Measurements from ENCODE around the gene TEKT3. TPM values are rescaled to one million over a fixed set of nuclear protein-coding genes. Genes with fewer than 3 reads are reported as not detected.
A peak's percentile ranks its signal among the peaks of the same experiment; 100 is the strongest.

Gene TEKT3
- total RNA-seq, 6 donors from 2014 or later: 0.64 to 4.1 (median 1.8) TPM; not detected in 1

- WGBS, 2 donors: 85 to 92% methylated on average over 6 of the region's 6 CpGs
- H3K4me3 ChIP-seq: no peak overlapping the region
Observed at GRCh38 chr17:15271741-15272140, 69.7 kb downstream of the TEKT3 start.

GRCh38 chr17:15270628-15271381 is 70.6 kb downstream of the TEKT3 start:
- ATAC-seq (ENCODE audit: low FRiP score in 2 of 2) (no peak), DNase-seq (no peak)
- no peaks in the 10 kb centered on the region for H3K9me3 ChIP-seq
- TF ChIP-seq POLR2A (IDR thresholded peaks at IDR 0.05) (no peak), EP300 (IDR thresholded peaks at IDR 0.05) (no peak), CTCF (IDR thresholded peaks at IDR 0.05) (no peak), POLR2AphosphoS5 (IDR thresholded peaks at IDR 0.05) (no peak)
- 91 to 92% methylated on average over 9 of the region's 9 CpGs for WGBS, 2 donors
- H3K27me3 ChIP-seq: no peaks in the 10 kb centered on the region
- peaks cover 3 to 7% (median 4%) of the 10 kb centered on the region in 4 donors for H3K4me1 ChIP-seq
- H3K36me3 ChIP-seq: no peaks in the 10 kb centered on the region
- H3K27ac ChIP-seq: peak overlapping the region in 1 of 4 donors; percentile 26
- no peak overlapping the region for H3K4me3 ChIP-seq

More at GRCh38 chr17:15271741-15272140, 69.7 kb downstream of the TEKT3 start:
- no peaks in the 10 kb centered on the region for H3K9me3 ChIP-seq
- no peak for ATAC-seq (ENCODE audit: low FRiP score in 2 of 2)
- TF ChIP-seq EP300 (IDR thresholded peaks at IDR 0.05): no peak
- TF ChIP-seq POLR2AphosphoS5 (IDR thresholded peaks at IDR 0.05): no peak
- no peak for TF ChIP-seq CTCF (IDR thresholded peaks at IDR 0.05)
- TF ChIP-seq POLR2A (IDR thresholded peaks at IDR 0.05): no peak
- H3K36me3 ChIP-seq: no peaks in the 10 kb centered on the region
- H3K4me1 ChIP-seq: peaks cover 1 to 7% (median 3%) of the 10 kb centered on the region in 4 donors
- DNase-seq: no peak
- no peak overlapping the region for H3K27ac ChIP-seq
- no peaks in the 10 kb centered on the region for H3K27me3 ChIP-seq

- no peaks in the 10 kb centered on the region for H3K27me3 ChIP-seq
- ATAC-seq (ENCODE audit: low FRiP score in 2 of 2) (no peak), DNase-seq (no peak)
- no peak overlapping the region for H3K27ac ChIP-seq
- TF ChIP-seq EP300 (IDR thresholded peaks at IDR 0.05) (no peak), CTCF (IDR thresholded peaks at IDR 0.05) (no peak), POLR2AphosphoS5 (IDR thresholded peaks at IDR 0.05) (no peak), POLR2A (IDR thresholded peaks at IDR 0.05) (no peak)
- peaks cover 3 to 12% (median 6%) of the 10 kb centered on the region in 4 donors for H3K4me1 ChIP-seq
- no peaks in the 10 kb centered on the region for H3K9me3 ChIP-seq
- 59 to 67% methylated on average over 4 to 5 of the region's 5 CpGs for WGBS, 2 donors
- no peak overlapping the region for H3K4me3 ChIP-seq
- no peaks in the 10 kb centered on the region for H3K36me3 ChIP-seq
Observed at GRCh38 chr17:15269780-15270089, 71.7 kb downstream of the TEKT3 start.

- WGBS, 2 donors: 65 to 71% methylated on average over 5 to 7 of the region's 7 CpGs
- H3K27me3 ChIP-seq: no peaks in the 10 kb centered on the region
- no peak for DNase-seq
- no peaks in the 10 kb centered on the region for H3K36me3 ChIP-seq
- no peak for TF ChIP-seq EP300 (IDR thresholded peaks at IDR 0.05)
- no peak for TF ChIP-seq CTCF (IDR thresholded peaks at IDR 0.05)
- TF ChIP-seq POLR2A (IDR thresholded peaks at IDR 0.05): no peak
- no peak for ATAC-seq (ENCODE audit: low FRiP score in 2 of 2)
- H3K4me1 ChIP-seq: peaks cover 3 to 17% (median 6%) of the 10 kb centered on the region in 4 donors
- no peak overlapping the region for H3K27ac ChIP-seq
- H3K4me3 ChIP-seq: no peak overlapping the region
- no peaks in the 10 kb centered on the region for H3K9me3 ChIP-seq
Observed at GRCh38 chr17:15269087-15269779, 72.2 kb downstream of the TEKT3 start.
